HG03039 (cell line): Measurements from ENCODE around the gene AFF2.

Source experiments
- ATAC-seq: cut with Tn5 transposase; IDR thresholded peaks from one replicate; pipeline ENCODE4 v1.9.1; 2021; ENCODE audit warnings: mild to moderate bottlenecking, moderate library complexity; ENCODE audit not compliant: unreplicated experiment

AFF2 gene

GRCh38 chrX:148500423-148501385 lies at the start of gene AFF2:
Gene AFF2, plus strand, starts transcription at chrX:148500617. Its CDS starts 481 bp downstream, at chrX:148501098.
- ATAC-seq, result peak; percentile 49

DNA sequence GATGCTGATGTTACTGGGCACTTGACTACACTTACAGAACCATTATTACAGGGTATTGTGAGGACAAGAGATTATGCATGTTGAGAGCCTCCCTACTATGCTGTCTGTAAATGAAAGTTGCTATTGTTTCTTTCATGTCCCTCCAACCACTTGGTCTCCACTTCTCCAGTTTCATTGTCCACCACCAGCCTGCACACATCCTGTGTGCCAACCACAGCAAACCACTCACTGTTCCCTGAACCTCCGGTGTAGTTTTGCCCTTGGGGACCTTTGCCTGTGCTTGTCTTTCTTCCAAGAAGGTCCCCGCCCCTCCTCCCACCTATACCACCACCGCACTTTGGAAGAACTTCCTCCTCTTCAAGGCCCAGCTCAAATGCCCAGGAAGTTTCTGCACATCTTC lies 43.1 kb upstream of the AFF2 start:
- ATAC-seq, result no peak

DNA sequence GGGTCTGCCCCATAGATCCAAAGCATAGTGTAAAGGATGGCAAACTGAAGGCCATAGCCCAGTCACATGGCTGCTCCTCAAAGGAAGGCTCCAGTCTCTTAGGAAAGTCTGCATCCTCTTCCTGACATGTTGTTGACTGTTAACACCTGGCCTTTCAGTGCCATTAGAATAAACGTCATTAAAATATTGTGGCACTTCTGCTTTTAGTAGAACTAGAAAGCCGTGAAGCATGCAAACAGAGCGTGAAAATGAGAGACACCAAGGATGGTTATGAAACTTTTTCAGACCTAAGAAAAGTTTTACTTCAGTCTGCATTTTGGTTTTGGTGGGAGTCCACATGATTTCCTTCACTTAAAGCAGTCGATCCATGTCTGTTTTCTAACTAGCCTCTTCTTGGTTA lies 41.1 kb upstream of the AFF2 start:
- peak; percentile 87 for ATAC-seq

GRCh38 chrX:148466292-148466691 lies 34.1 kb upstream of the AFF2 start:
- ATAC-seq, result no peak

DNA sequence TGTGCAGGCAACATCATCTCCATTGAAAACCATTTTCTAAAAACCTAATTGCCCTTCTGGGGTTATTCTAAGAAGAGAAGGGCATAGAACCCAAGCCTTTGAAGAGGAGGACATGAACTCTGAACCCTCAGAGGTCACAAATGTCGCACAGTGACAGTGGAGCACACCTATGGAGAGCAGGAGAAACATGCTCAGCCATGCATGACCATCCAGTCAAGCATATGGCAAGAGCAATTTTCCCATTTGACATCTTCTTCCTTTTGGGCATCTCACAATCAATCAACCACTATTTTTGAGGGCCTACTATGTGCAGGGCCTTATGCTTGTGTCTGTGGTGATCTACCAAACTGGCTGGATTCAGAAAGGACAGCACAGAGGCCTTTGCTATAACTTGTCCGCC lies 30.1 kb upstream of the AFF2 start:
- ATAC-seq, result no peak

DNA sequence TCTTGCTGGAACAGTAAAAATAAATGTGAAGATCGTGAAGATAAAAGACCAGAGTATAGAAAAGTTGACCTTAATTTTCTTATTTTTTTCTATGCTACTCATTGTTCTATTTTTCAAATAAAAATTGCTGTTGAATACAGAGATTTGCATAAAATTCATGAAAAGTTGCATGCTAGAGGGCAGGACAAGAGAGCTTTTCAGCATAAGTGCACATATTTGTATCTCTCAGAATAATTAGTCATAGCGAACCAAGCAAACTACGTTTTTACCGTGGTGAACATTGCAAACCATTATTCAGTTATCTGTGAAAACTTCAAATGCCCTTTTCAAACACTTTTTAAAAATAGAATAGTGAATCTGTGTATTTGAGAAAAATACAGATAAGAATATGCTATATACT lies 26.4 kb upstream of the AFF2 start:
- ATAC-seq, result no peak

DNA sequence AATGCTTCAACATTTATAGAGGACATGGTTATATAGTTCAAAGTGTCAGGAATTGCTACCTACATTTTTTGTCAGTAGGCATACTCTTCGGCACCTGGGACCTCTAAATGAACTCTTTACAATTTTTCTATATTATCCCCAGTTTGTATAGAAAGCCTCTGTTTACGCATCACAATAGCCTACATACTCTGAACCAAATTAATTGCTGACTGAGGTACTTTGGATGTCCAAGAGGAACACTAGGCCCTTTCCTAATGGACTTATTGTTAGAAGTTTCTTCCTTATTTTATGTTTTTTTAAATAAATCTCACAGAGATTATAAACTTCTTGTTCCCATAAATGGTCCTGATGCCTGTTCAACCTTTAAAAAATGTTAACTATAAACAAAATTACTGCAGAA lies 8.4 kb upstream of the AFF2 start:
- no peak for ATAC-seq

GRCh38 chrX:148495176-148495575 lies 5.2 kb upstream of the AFF2 start:
- no peak for ATAC-seq

GRCh38 chrX:148498067-148498466 lies 2.4 kb upstream of the AFF2 start:
- no peak for ATAC-seq

- no peak for ATAC-seq
These were observed 587 bp upstream of the AFF2 start for GRCh38 chrX:148499638-148500422.

GRCh38 chrX:148501386-148502066 lies 1.1 kb downstream of the AFF2 start:
- ATAC-seq, result no peak

GRCh38 chrX:148504506-148504905 lies 4.1 kb downstream of the AFF2 start:
- no peak for ATAC-seq

GRCh38 chrX:148507418-148507817 lies 7.0 kb downstream of the AFF2 start:
- ATAC-seq, result no peak

DNA sequence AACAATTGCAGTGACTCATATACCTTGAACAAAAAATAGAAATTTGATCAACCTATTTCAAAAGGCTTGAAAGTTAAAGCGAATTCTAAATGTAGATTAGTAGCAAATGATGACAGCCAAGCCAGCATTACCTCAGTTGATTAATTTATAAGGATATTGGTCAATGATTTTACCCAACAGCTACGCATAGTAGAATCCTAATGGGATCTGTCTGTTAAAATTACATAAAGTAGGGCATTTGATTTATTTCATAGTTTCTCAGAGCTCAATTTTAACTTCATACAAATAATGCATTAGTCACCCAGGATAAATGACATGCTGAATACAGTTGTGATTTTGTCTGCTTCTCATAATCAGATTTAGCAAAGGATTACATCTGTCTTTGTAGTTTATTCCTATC lies 12.0 kb downstream of the AFF2 start:
- ATAC-seq, result no peak

- no peak for ATAC-seq
These were observed 13.2 kb downstream of the AFF2 start for GRCh38 chrX:148513661-148514060.

DNA sequence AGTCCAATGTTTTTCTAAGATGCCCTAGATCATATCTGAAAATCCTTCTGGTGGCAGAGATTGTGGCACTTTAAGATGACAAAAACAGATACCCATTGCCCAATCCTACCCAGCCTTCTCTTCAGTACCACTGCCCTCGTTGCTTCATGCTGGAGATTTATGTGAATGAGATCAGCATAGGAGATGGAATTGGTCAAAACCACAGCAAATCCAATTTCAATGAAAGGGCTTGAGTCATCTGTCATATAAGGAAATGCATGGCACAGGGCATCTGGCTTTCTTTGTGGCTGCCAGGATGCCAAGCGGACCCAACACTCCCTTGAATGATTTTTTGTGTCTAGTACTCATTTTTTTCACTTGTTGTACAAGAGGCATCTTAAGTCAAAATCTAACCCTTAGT lies 16.8 kb downstream of the AFF2 start:
- ATAC-seq, result no peak

- no peak for ATAC-seq
These were observed 21.6 kb downstream of the AFF2 start for GRCh38 chrX:148522006-148522405.

DNA sequence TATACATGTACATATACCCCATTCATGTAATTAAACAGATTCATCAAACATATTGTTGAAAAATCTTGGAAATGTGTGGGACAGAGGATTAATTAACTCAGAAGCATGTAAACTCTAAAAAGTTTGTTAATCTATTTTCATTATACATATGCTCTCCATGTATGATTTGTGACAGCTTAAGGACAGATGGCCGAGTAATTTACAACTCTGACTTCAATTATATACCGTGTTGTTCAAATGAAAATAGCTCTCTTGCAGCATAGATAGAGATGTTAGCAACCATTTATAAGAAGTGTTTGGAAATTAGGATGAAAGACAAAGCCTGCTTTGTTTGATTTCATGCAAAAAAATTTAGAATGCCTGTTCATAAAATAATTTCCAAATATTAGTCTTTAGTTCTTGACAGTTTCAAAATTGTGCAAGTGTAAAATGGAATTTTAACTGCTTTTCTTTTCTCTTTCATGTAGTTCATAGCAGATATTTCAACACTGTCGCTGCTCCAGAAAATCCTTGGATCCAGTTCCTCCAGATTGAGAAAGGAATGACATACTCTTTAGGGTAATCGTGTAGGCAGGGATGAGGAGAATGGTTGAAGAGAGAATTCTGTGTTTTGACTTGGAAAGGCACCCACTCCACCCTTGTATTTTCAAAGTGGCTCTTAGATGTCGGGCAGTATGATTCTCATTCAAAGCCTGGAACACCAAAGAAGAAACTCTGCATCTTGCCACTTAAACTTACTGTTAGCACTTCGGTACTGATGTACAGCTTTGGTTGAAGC lies 23.1 kb downstream of the AFF2 start:
- ATAC-seq, result no peak

GRCh38 chrX:148530464-148531077 lies 30.2 kb downstream of the AFF2 start:
- no peak for ATAC-seq

- ATAC-seq, result no peak
These were observed 33.9 kb downstream of the AFF2 start for GRCh38 chrX:148534291-148534690.
